BLaER1 (cell line): ENCODE results near the gene SPRYD7.
"Not testable (repeated sequence)": the region's sequence is repeated elsewhere in the genome, so short reads cannot be mapped to it uniquely, and the experiment has no call there.

Experiments used
- H3K27ac ChIP-seq: shearing (Covaris generic); formaldehyde crosslinking; 2 replicates; pipeline ENCODE4 v1.8.1; 2022
- H3K27me3 ChIP-seq: shearing (Covaris generic); formaldehyde crosslinking; 2 replicates; pipeline ENCODE4 v1.8.1; 2022
- H3K36me3 ChIP-seq: shearing (Covaris generic); formaldehyde crosslinking; 2 replicates; pipeline ENCODE4 v1.8.1; 2022
- H3K4me1 ChIP-seq: shearing (Covaris generic); formaldehyde crosslinking; 2 replicates; pipeline ENCODE4 v1.8.1; 2022
- H3K4me2 ChIP-seq: shearing (Covaris generic); formaldehyde crosslinking; 2 replicates; pipeline ENCODE4 v1.8.1; 2022
- H3K4me3 ChIP-seq: shearing (Covaris generic); formaldehyde crosslinking; 2 replicates; pipeline ENCODE4 v1.8.1; 2022
- H3K9ac ChIP-seq: shearing (Covaris generic); formaldehyde crosslinking; 2 replicates; pipeline ENCODE4 v1.8.1; 2022
- H3K9me3 ChIP-seq: shearing (Covaris generic); formaldehyde crosslinking; 2 replicates; pipeline ENCODE4 v1.8.1; 2022
- H4K20me1 ChIP-seq: shearing (Covaris generic); formaldehyde crosslinking; 2 replicates; pipeline ENCODE4 v1.8.1; 2022
- Cebpa-rat ChIP-seq: shearing (Covaris generic); IDR thresholded peaks from 2 replicates; pipeline ENCODE4 v1.8.1; 2022

SPRYD7 gene

DNA sequence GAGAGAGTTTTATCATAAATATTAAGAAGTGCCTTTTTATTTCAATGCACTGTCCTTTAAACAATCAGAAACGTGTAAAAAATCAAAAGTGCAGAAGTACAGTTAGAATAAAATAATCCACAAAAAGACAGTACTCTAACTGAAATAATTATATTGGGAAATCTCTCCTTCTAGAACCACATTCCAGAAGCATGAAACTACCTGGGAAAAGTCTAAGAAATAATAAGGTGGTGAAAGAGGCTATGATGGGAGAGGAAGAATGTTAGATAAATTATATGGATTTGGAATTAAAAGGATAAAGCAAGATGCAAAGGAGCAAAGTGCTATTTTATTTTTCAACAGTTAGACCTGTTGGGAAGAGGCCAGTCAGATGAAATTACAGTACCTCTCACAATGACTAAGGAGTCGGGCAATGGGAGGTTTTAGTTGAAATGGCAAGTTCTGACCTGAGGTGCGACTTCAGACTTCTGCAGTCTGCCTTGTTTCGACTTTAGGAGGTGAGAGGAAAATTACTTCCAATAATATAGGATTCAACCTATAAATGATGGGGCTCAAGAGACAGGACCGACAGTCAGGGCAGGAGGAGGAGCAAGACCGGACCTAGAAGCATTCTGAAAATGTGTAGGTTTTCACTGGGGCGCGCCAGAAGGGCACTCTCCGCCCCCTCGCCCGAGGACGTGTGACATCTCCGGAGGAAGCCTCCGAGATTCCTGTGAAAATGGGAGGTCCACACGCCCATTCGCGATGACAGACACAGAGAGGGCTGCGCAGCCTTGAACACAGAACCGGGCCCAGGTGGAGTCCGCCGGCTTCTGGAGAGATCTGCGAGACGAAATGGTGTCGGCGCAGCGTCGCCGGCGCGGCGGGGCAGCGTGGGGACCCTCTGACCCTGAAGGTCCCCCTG is 717 bp downstream of the SPRYD7 start:
- no peaks in the 10 kb centered on the region for H3K27me3 ChIP-seq
- H3K9me3 ChIP-seq, result no peaks in the 10 kb centered on the region
- peak overlapping the region; percentile 89 for H3K27ac ChIP-seq
- H3K4me2 ChIP-seq, result peak overlapping the region; percentile 90
- peaks cover 9% of the 10 kb centered on the region; the same call in 1 of the 2 replicates for H3K36me3 ChIP-seq
- no peaks in the 10 kb centered on the region for H4K20me1 ChIP-seq
- no peak for TF ChIP-seq Cebpa-rat
- peak overlapping the region; percentile 89 for H3K9ac ChIP-seq
- H3K4me3 ChIP-seq, result peak overlapping the region; percentile 96
- H3K4me1 ChIP-seq, result peaks cover 49% of the 10 kb centered on the region

GRCh38 chr13:49933511-49933910 is 2.6 kb downstream of the SPRYD7 start:
- H3K4me1 ChIP-seq, result peaks cover 58% of the 10 kb centered on the region
- H3K9ac ChIP-seq, result no peak overlapping the region
- peaks cover 19% of the 10 kb centered on the region for H3K36me3 ChIP-seq
- H3K27me3 ChIP-seq, result no peaks in the 10 kb centered on the region
- H3K27ac ChIP-seq, result no peak overlapping the region
- no peak for TF ChIP-seq Cebpa-rat
- no peaks in the 10 kb centered on the region for H3K9me3 ChIP-seq
- no peak overlapping the region for H3K4me3 ChIP-seq
- no peak overlapping the region; the same call in 1 of the 2 replicates for H3K4me2 ChIP-seq
- no peaks in the 10 kb centered on the region for H4K20me1 ChIP-seq

- no peak overlapping the region for H3K27ac ChIP-seq
- no peaks in the 10 kb centered on the region for H3K27me3 ChIP-seq
- TF ChIP-seq Cebpa-rat, result no peak
- peaks cover 58% of the 10 kb centered on the region for H3K4me1 ChIP-seq
- H3K4me2 ChIP-seq, result no peak overlapping the region
- H3K9ac ChIP-seq, result no peak overlapping the region
- H3K36me3 ChIP-seq, result peaks cover 19% of the 10 kb centered on the region
- H4K20me1 ChIP-seq, result no peaks in the 10 kb centered on the region
- no peaks in the 10 kb centered on the region for H3K9me3 ChIP-seq
- H3K4me3 ChIP-seq, result no peak overlapping the region
Observed at GRCh38 chr13:49932868-49933267, 3.3 kb downstream of the SPRYD7 start.

DNA sequence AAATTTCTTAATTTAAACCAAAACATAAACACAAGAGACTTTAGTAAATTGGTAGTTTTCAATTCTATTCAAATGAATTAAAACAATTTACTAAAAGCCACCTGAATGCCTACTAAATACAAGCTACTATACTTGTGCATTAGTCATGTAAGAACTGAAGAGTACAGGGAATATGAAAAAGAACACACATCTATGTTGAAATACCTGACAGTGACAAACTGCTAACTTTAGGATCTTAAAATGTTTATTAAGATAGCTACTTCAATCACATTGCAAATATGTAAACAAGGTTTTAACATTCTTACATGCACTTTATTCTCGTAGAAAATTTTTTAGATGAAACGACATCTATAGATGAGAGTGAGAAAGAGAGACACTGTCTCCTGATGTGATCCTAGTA is 4.1 kb downstream of the SPRYD7 start:
- no peak for TF ChIP-seq Cebpa-rat

DNA sequence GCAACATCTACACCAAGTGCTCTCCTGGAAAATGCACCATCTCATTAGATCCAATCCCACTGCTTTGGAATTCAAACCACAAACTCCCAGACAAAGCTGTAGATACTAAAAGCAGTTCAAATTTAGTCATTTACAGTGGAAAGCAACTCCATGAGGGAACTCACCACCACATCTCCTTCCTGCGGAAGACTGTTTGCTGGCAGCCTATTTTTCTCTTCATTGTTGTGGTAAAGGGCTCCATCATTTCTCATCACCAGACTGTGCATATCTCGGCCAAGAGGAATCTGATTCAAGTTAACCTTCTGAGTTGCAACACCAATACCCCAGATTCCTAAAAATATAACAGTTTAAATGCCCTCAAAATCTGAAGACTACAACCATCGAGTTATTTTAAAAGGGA is 8.4 kb downstream of the SPRYD7 start:
- H3K9me3 ChIP-seq, result peaks cover 6% of the 10 kb centered on the region; the same call in 1 of the 2 replicates
- peak overlapping the region; percentile 87 for H3K27ac ChIP-seq

More for the DNA sequence above, 4.1 kb downstream of the SPRYD7 start:
- H3K4me3 ChIP-seq, result no peak overlapping the region
- H3K4me1 ChIP-seq, result peaks cover 58% of the 10 kb centered on the region
- H3K4me2 ChIP-seq, result no peak overlapping the region
- no peaks in the 10 kb centered on the region for H4K20me1 ChIP-seq
- H3K27me3 ChIP-seq, result no peaks in the 10 kb centered on the region
- H3K27ac ChIP-seq, result no peak overlapping the region
- peaks cover 19% of the 10 kb centered on the region for H3K36me3 ChIP-seq
- no peaks in the 10 kb centered on the region for H3K9me3 ChIP-seq
- H3K9ac ChIP-seq, result no peak overlapping the region

GRCh38 chr13:49925881-49926418 is 10.2 kb downstream of the SPRYD7 start:
- Histone ChIP-seq H3K36me3 (peaks cover 58% of the 10 kb centered on the region), H4K20me1 (no peaks in the 10 kb centered on the region), H3K4me3 (no peak overlapping the region), H3K4me1 (peaks cover 45% of the 10 kb centered on the region), H3K4me2 (peak overlapping the region; percentile 1; the same call in 1 of the 2 replicates), H3K27ac (peak overlapping the region; percentile 87; the same call in 1 of the 2 replicates), H3K9me3 (peaks cover 11% of the 10 kb centered on the region; the same call in 1 of the 2 replicates), H3K27me3 (no peaks in the 10 kb centered on the region), H3K9ac (no peak overlapping the region)
- no peak for TF ChIP-seq Cebpa-rat

More for the DNA sequence above, 8.4 kb downstream of the SPRYD7 start:
- Histone ChIP-seq H3K4me1 (peaks cover 45% of the 10 kb centered on the region), H3K27me3 (no peaks in the 10 kb centered on the region), H3K9ac (peak overlapping the region; percentile 74), H4K20me1 (no peaks in the 10 kb centered on the region), H3K36me3 (peaks cover 50% of the 10 kb centered on the region), H3K4me3 (peak overlapping the region; percentile 43; the same call in 1 of the 2 replicates), H3K4me2 (peak overlapping the region; percentile 86)
- 0 out of 2 replicates have a peak, but pooled peaks have one; percentile 44 for TF ChIP-seq Cebpa-rat

GRCh38 chr13:49922301-49922700 is 13.8 kb downstream of the SPRYD7 start:
- H3K27ac ChIP-seq, result no peak overlapping the region
- peaks cover 79% of the 10 kb centered on the region for H3K36me3 ChIP-seq
- no peak overlapping the region for H3K4me3 ChIP-seq
- peaks cover 19% of the 10 kb centered on the region for H3K4me1 ChIP-seq
- peaks cover 14% of the 10 kb centered on the region; the same call in 1 of the 2 replicates for H3K9me3 ChIP-seq
- no peaks in the 10 kb centered on the region for H4K20me1 ChIP-seq
- H3K27me3 ChIP-seq, result no peaks in the 10 kb centered on the region
- no peak overlapping the region for H3K4me2 ChIP-seq
- no peak for TF ChIP-seq Cebpa-rat
- no peak overlapping the region for H3K9ac ChIP-seq

GRCh38 chr13:49920969-49921368 is 15.2 kb downstream of the SPRYD7 start:
- H3K27me3 ChIP-seq, H3K4me3 ChIP-seq, H3K4me1 ChIP-seq, H3K4me2 ChIP-seq, H3K9ac ChIP-seq, H4K20me1 ChIP-seq, H3K27ac ChIP-seq: not testable (repeated sequence)
- Histone ChIP-seq H3K9me3 (peaks cover 14% of the 10 kb centered on the region; the same call in 1 of the 2 replicates), H3K36me3 (peaks cover 92% of the 10 kb centered on the region)

DNA sequence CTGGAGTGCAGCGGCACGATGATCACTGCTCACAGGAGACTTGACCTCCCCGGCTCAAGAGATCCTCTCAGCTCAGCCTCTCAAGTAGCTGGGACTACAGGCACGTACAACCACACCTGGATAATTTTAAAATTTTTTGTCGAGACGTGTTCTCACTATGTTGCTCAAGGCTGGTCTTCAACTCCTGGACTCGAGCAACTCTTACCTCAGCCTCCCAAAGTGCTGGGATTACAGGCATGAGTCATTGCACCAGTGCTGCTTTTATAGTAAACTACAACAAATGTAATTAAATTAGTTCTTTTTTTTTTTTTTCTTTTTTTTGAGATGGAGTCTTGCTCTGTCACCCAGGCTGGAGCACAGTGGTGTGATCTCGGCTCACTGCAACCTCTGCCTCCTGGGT is 18.0 kb downstream of the SPRYD7 start:
- H3K9ac ChIP-seq, H4K20me1 ChIP-seq, H3K4me2 ChIP-seq, H3K27ac ChIP-seq, H3K4me3 ChIP-seq, H3K4me1 ChIP-seq, H3K27me3 ChIP-seq: not testable (repeated sequence)
- H3K9me3 ChIP-seq, result peaks cover 15% of the 10 kb centered on the region; the same call in 1 of the 2 replicates
- peaks cover 83% of the 10 kb centered on the region for H3K36me3 ChIP-seq

DNA sequence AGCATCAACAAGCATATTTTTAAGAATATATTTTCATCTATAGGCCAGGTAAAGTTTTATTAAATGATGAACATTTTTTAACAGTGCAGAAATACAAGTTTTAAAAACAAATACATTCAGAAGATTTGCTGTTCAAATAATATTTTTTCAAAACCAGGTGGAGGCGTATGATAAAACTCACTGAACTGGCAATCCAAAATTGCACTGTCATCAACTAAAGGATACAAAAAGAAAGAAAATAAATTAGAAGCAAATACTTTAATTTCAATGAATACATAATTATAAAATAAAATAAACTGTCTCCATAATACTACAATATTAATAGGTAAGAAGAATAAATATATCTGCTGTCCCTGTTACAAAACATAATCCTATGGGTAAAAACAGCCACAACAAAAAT is 21.2 kb downstream of the SPRYD7 start:
- H3K27me3 ChIP-seq, result no peaks in the 10 kb centered on the region
- no peaks in the 10 kb centered on the region for H4K20me1 ChIP-seq
- no peak overlapping the region for H3K4me2 ChIP-seq
- no peaks in the 10 kb centered on the region for H3K4me1 ChIP-seq
- H3K9ac ChIP-seq, result no peak overlapping the region
- no peak overlapping the region for H3K27ac ChIP-seq
- no peak for TF ChIP-seq Cebpa-rat
- H3K36me3 ChIP-seq, result peaks cover 70% of the 10 kb centered on the region
- 0 out of 2 replicates have a peak, but pooled peaks cover 14% of the 10 kb centered on the region for H3K9me3 ChIP-seq
- H3K4me3 ChIP-seq, result no peak overlapping the region
